GM20000 (cell line): ENCODE data around the gene FPR1.

Experiments used
- DNase-seq: peaks from one replicate; pipeline ENCODE4 v3.0.0; 2012; ENCODE audit warnings: low spot score
- CTCF ChIP-seq: IDR thresholded peaks from 2 replicates; pipeline ENCODE4 v1.5.1; 2012; ENCODE audit warnings: mild to moderate bottlenecking, control low read depth; ENCODE audit errors: extremely low read depth, missing control alignments

Gene FPR1

GRCh38 chr19:51721905-51722304, 29.8 kb downstream of the FPR1 start:
- no peak for TF ChIP-seq CTCF

GRCh38 chr19:51719251-51719988, 32.3 kb downstream of the FPR1 start:
- TF ChIP-seq CTCF: no peak
- no peak for DNase-seq

More at GRCh38 chr19:51721905-51722304, 29.8 kb downstream of the FPR1 start:
- no peak for DNase-seq

DNA sequence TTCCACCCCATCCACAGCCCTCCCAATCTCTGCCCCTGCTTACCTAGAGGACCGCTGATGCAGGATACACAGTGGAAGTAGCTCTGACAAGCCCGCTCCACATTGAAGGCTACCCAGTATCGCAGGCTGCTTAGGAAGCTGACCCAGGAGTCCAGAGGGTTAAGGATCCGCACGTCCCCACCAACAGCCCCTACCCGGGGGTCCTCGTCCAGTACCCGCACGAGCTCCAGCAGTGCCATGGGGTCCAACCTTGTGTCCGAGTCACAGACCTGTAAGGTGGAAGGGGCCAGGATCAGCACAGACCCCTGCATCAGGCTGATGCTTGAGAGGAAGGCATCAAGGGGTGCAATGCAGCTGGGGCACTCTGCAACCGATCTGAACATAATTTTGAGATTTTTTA, 34.8 kb downstream of the FPR1 start:
- no peak for DNase-seq
- no peak for TF ChIP-seq CTCF

DNA sequence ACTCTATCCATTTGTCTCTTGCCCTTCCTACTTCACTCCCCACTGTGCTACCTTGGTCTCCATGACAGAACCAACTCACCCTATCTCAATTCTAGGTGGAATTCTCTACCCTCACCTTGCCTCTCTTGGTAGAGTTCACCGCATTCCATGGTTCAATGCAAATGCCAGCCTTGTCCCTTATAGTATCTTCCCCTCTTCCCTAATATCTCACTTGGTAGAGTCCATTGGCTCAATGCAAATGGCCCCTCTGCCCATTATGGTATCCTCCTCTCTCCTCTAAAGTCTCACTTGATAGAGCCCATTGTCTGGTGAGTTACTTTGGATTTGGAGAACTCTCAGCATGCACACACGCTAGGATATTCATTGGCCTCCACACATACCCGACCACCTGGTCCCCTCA, 35.8 kb downstream of the FPR1 start:
- no peak for TF ChIP-seq CTCF

GRCh38 chr19:51714848-51715247, 36.8 kb downstream of the FPR1 start:
- no peak for TF ChIP-seq CTCF

More for the DNA sequence above, 35.8 kb downstream of the FPR1 start:
- DNase-seq: no peak

DNA sequence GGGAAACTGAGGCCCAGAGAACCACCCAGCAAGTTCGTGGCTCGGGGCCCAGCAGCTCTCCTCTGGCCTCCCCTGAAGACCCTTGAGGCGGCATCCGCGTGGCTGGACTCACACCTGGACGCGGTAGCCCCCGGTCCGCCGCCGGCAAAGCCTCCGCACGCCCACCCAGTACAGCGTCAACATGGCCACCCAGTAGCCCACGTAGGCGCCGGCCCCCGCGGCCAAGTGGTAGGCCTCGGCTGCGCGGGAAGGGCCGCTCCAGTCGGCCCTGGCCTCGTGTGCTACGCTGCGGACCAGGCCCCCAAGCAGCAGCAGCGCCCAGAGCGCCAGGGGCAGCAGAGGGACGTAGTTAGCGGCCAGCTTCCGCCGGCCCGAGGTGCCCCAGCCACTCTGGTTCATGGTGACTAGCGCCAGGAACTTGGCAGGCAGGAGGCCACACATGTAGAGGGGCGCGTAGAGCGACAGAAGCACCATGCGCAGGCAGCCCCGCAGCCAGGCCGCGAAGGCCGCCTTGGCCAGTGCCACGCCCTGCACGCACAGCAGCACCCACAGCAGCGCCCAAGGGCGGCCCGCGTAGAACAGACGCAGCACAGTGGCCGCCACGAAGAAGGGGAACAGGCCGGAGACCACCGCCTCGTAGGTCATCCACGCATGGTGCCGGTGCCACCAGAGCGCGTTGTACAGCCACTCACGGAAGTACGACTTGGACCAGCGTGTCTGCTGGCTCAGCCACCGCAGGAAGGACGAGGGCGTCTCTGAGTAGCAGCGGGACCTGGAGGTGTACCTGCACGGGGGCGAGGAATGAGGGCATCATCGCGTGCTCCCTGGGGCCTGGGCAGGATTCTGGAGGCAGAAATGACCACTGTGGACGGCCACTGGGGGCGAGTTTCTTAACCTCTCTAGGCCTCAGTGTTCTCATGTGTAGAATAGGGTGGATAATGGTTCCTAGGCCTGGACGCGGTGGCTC, 38.1 kb downstream of the FPR1 start:
- TF ChIP-seq CTCF: no peak
- no peak for DNase-seq

More at GRCh38 chr19:51714848-51715247, 36.8 kb downstream of the FPR1 start:
- no peak for DNase-seq
